ENCODE measurements around the gene UBE2E2.
"Not testable (repeated sequence)": the region's sequence is repeated elsewhere in the genome, so short reads cannot be mapped to it uniquely, and the experiment has no call there.

The UBE2E2 gene

GRCh38 chr3:23341147-23341838, 138.2 kb downstream of the UBE2E2 start:
- no peak for DNase-seq (ENCODE audit: low read depth)
- TF ChIP-seq MAX (IDR thresholded peaks at IDR 0.05; ENCODE audit: low read depth, low read length), result no peak
- TF ChIP-seq CTCF (IDR thresholded peaks at IDR 0.05; ENCODE audit: low read depth, low read length), result no peak
- no peak for TF ChIP-seq POLR2A (IDR thresholded peaks at IDR 0.05; ENCODE audit: extremely low read depth, insufficient read length)
- H3K4me3 ChIP-seq (ENCODE audit: low read depth, low read length), result no peak overlapping the region

- H3K4me3 ChIP-seq (ENCODE audit: low read depth, low read length), result no peak overlapping the region
- DNase-seq (ENCODE audit: low read depth), result no peak
- TF ChIP-seq CTCF (IDR thresholded peaks at IDR 0.05; ENCODE audit: low read depth, low read length), result no peak
- TF ChIP-seq POLR2A (IDR thresholded peaks at IDR 0.05; ENCODE audit: extremely low read depth, insufficient read length), result no peak
- TF ChIP-seq MAX (IDR thresholded peaks at IDR 0.05; ENCODE audit: low read depth, low read length), result no peak
- TF ChIP-seq MYC (IDR thresholded peaks at IDR 0.05; ENCODE audit: low read depth, low read length), result no peak
Measured at GRCh38 chr3:23342343-23342742, 139.2 kb downstream of the UBE2E2 start.

GRCh38 chr3:23343509-23343908, 140.4 kb downstream of the UBE2E2 start:
- no peak for DNase-seq (ENCODE audit: low read depth)
- TF ChIP-seq CTCF (IDR thresholded peaks at IDR 0.05; ENCODE audit: low read depth, low read length), result no peak
- TF ChIP-seq MAX (IDR thresholded peaks at IDR 0.05; ENCODE audit: low read depth, low read length), result no peak
- no peak for TF ChIP-seq MYC (IDR thresholded peaks at IDR 0.05; ENCODE audit: low read depth, low read length)
- no peak for TF ChIP-seq POLR2A (IDR thresholded peaks at IDR 0.05; ENCODE audit: extremely low read depth, insufficient read length)
- H3K4me3 ChIP-seq (ENCODE audit: low read depth, low read length), result no peak overlapping the region

- DNase-seq (ENCODE audit: low read depth), result no peak
- H3K4me3 ChIP-seq (ENCODE audit: low read depth, low read length), result no peak overlapping the region
- TF ChIP-seq CTCF (IDR thresholded peaks at IDR 0.05; ENCODE audit: low read depth, low read length) (no peak), MAX (IDR thresholded peaks at IDR 0.05; ENCODE audit: low read depth, low read length) (no peak), POLR2A (IDR thresholded peaks at IDR 0.05; ENCODE audit: extremely low read depth, insufficient read length) (no peak), MYC (IDR thresholded peaks at IDR 0.05; ENCODE audit: low read depth, low read length) (no peak)
Measured at GRCh38 chr3:23344886-23345285, 141.8 kb downstream of the UBE2E2 start.

GRCh38 chr3:23349444-23349843, 146.3 kb downstream of the UBE2E2 start:
- DNase-seq (ENCODE audit: low read depth), result not testable (repeated sequence)

GRCh38 chr3:23356169-23356568, 153.0 kb downstream of the UBE2E2 start:
- no peak for DNase-seq (ENCODE audit: low read depth)
- H3K4me3 ChIP-seq (ENCODE audit: low read depth, low read length), result no peak overlapping the region
- TF ChIP-seq MYC (IDR thresholded peaks at IDR 0.05; ENCODE audit: low read depth, low read length), result no peak
- no peak for TF ChIP-seq POLR2A (IDR thresholded peaks at IDR 0.05; ENCODE audit: extremely low read depth, insufficient read length)
- no peak for TF ChIP-seq MAX (IDR thresholded peaks at IDR 0.05; ENCODE audit: low read depth, low read length)
- TF ChIP-seq CTCF (IDR thresholded peaks at IDR 0.05; ENCODE audit: low read depth, low read length), result no peak

More at GRCh38 chr3:23349444-23349843, 146.3 kb downstream of the UBE2E2 start:
- H3K4me3 ChIP-seq (ENCODE audit: low read depth, low read length), result not testable (repeated sequence)
